ENCODE data around the gene TFDP1. TPM values are rescaled to one million over a fixed set of nuclear protein-coding genes. Genes with fewer than 3 reads are reported as not detected.
A peak's percentile ranks its signal among the peaks of the same experiment; 100 is the strongest.

TFDP1 gene
- total RNA-seq, 2 experiments from 2014 or later, result 159 to 175 TPM

DNA sequence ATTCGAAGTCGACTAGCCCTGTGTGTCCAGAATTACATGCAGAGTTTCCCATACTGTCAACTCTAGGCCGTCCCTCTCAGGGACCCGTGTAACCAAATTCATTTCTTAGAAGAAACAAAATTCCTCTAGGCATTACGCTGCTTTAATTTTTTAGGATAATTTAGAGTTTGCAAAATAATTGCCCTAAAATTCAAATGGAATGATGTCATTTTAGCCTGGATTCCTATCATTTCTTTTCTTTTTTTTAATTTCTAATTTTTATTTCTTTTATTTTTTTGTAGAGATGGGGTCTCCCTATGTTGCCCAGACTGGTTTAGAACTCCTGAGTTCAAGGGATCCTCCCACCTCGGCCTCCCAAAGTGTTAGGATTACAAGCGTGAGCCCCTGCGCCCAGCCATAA, 74.8 kb downstream of the TFDP1 start:
- Mint-ChIP-seq H3K27ac (no peak overlapping the region), H3K4me1 (no peaks in the 10 kb centered on the region), H3K9me3 (ENCODE audit: low read depth) (peaks cover 14% of the 10 kb centered on the region), H3K36me3 (ENCODE audit: low read depth) (no peaks in the 10 kb centered on the region), H3K4me3 (no peak overlapping the region), H3K27me3 (no peaks in the 10 kb centered on the region)
- ATAC-seq (no peak), DNase-seq (no peak)
- intact Hi-C loops (cut with DNase I, micrococcal nuclease), result no loop called here
- POLR2A ChIA-PET, result no interaction called here
- CTCF ChIA-PET, result no interaction called here

GRCh38 chr13:113660066-113660465, 75.5 kb downstream of the TFDP1 start:
- POLR2A ChIA-PET, result no interaction called here
- intact Hi-C loops (cut with DNase I, micrococcal nuclease), result no loop called here
- H3K4me3 Mint-ChIP-seq, result no peak overlapping the region
- H3K36me3 Mint-ChIP-seq (ENCODE audit: low read depth), result no peaks in the 10 kb centered on the region
- H3K4me1 Mint-ChIP-seq, result no peaks in the 10 kb centered on the region
- H3K27me3 Mint-ChIP-seq, result no peaks in the 10 kb centered on the region
- CTCF ChIA-PET, result no interaction called here
- no peak for DNase-seq
- peaks cover 14% of the 10 kb centered on the region for H3K9me3 Mint-ChIP-seq (ENCODE audit: low read depth)
- ATAC-seq, result no peak
- H3K27ac Mint-ChIP-seq, result no peak overlapping the region

DNA sequence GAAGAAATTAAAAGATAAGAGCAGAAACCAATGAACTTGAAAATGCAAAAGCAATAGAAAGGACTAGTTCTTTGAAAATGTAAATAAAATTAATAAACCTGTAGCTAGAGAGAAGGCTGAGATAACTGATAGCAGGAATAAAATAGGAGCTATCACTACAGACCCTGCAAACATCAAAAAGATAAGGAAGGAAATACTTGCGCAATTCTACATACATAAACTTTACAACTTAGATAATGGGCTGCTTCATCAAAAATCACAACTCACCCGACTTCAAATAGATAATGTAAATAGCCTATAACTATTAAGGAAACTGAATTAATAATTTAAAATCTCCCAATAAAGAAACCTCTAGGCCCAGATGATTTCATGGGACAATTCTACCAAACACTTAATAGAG, 77.0 kb downstream of the TFDP1 start:
- POLR2A ChIA-PET, result no interaction called here
- ATAC-seq (no peak), DNase-seq (no peak)
- CTCF ChIA-PET, result interaction anchor here (0.7 kb wide), 1 partner anchor 63 kb away, joined by 4 read pairs; no protein-coding TSS in a partner anchor
- intact Hi-C loops (cut with DNase I, micrococcal nuclease), result no loop called here
- Mint-ChIP-seq H3K36me3 (ENCODE audit: low read depth) (no peaks in the 10 kb centered on the region), H3K4me1 (no peaks in the 10 kb centered on the region), H3K9me3 (ENCODE audit: low read depth) (peaks cover 14% of the 10 kb centered on the region), H3K27me3 (no peaks in the 10 kb centered on the region), H3K27ac (no peak overlapping the region), H3K4me3 (no peak overlapping the region)

DNA sequence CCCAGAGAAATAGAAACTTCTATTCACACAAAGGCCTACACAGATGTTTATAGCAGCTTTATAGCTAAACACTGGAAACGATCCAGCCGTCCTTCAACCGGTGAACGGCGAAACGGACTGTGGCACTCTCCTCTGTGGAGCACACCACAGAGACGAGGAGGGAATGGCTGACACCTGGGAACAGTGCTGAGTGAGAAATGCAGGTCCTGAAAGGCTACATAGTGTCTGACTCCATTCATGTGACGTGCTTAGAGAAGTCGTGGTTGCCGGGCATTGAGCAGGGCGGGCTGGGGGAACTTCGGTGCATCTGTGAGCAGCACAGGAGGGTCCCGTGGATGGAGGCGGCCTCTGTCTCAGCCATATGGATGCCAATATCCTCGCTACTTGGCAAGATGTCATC, 79.4 kb downstream of the TFDP1 start:
- no peaks in the 10 kb centered on the region for H3K4me1 Mint-ChIP-seq
- H3K27me3 Mint-ChIP-seq, result no peaks in the 10 kb centered on the region
- ChIA-PET POLR2A (no interaction called here), CTCF (no interaction called here)
- peaks cover 14% of the 10 kb centered on the region for H3K9me3 Mint-ChIP-seq (ENCODE audit: low read depth)
- H3K4me3 Mint-ChIP-seq, result no peak overlapping the region
- H3K27ac Mint-ChIP-seq, result no peak overlapping the region
- intact Hi-C loops (cut with DNase I, micrococcal nuclease), result no loop called here
- DNase-seq, result peak; percentile 1
- ATAC-seq, result no peak
- no peaks in the 10 kb centered on the region for H3K36me3 Mint-ChIP-seq (ENCODE audit: low read depth)

GRCh38 chr13:113664751-113665596, 80.4 kb downstream of the TFDP1 start:
- peak; percentile 2 for DNase-seq
- POLR2A ChIA-PET, result no interaction called here

GRCh38 chr13:113665597-113666328, 81.2 kb downstream of the TFDP1 start:
- DNase-seq (peak; percentile 2), ATAC-seq (no peak)
- CTCF ChIA-PET, result interaction anchor here (0.6 kb wide), 1 partner anchor 358 kb away, joined by 3 read pairs; no protein-coding TSS in a partner anchor

More at GRCh38 chr13:113664751-113665596, 80.4 kb downstream of the TFDP1 start:
- Mint-ChIP-seq H3K4me3 (no peak overlapping the region), H3K27me3 (no peaks in the 10 kb centered on the region), H3K27ac (no peak overlapping the region), H3K9me3 (ENCODE audit: low read depth) (peaks cover 14% of the 10 kb centered on the region), H3K4me1 (no peaks in the 10 kb centered on the region), H3K36me3 (ENCODE audit: low read depth) (no peaks in the 10 kb centered on the region)
- intact Hi-C loops (cut with DNase I, micrococcal nuclease), result no loop called here
- CTCF ChIA-PET, result no interaction called here
- ATAC-seq, result no peak

GRCh38 chr13:113666329-113666670, 81.7 kb downstream of the TFDP1 start:
- no peaks in the 10 kb centered on the region for H3K4me1 Mint-ChIP-seq
- H3K27me3 Mint-ChIP-seq, result no peaks in the 10 kb centered on the region
- ATAC-seq, result no peak
- intact Hi-C loops (cut with DNase I, micrococcal nuclease), result no loop called here
- no peaks in the 10 kb centered on the region for H3K36me3 Mint-ChIP-seq (ENCODE audit: low read depth)
- H3K9me3 Mint-ChIP-seq (ENCODE audit: low read depth), result peaks cover 8% of the 10 kb centered on the region
- no peak overlapping the region for H3K4me3 Mint-ChIP-seq
- DNase-seq, result peak; percentile 1
- ChIA-PET CTCF (interaction anchor here (0.6 kb wide), 1 partner anchor 357 kb away, joined by 3 read pairs; no protein-coding TSS in a partner anchor), POLR2A (no interaction called here)
- no peak overlapping the region for H3K27ac Mint-ChIP-seq

More at GRCh38 chr13:113665597-113666328, 81.2 kb downstream of the TFDP1 start:
- Mint-ChIP-seq H3K27ac (no peak overlapping the region), H3K36me3 (ENCODE audit: low read depth) (no peaks in the 10 kb centered on the region), H3K27me3 (no peaks in the 10 kb centered on the region), H3K4me3 (no peak overlapping the region), H3K9me3 (ENCODE audit: low read depth) (peaks cover 12% of the 10 kb centered on the region), H3K4me1 (no peaks in the 10 kb centered on the region)
- intact Hi-C loops (cut with DNase I, micrococcal nuclease), result no loop called here
- POLR2A ChIA-PET, result no interaction called here

GRCh38 chr13:113666951-113667701, 82.6 kb downstream of the TFDP1 start, which contains the start of gene GRK1:
TSS of gene GRK1 (plus strand) at chr13:113667219. CDS start at chr13:113667387, 168 bp downstream.
- Mint-ChIP-seq H3K36me3 (ENCODE audit: low read depth) (no peaks in the 10 kb centered on the region), H3K27ac (no peak within 1 kb of the TSS), H3K4me3 (no peak within 1 kb of the TSS), H3K4me1 (peaks cover under 1% of the 10 kb centered on the region), H3K9me3 (ENCODE audit: low read depth) (peaks cover 2% of the 10 kb centered on the region), H3K27me3 (no peaks in the 10 kb centered on the region)
- ChIA-PET POLR2A (interaction anchor here (0.6 kb wide), 1 partner anchor 314 kb away, joined by 4 read pairs; no protein-coding TSS in a partner anchor), CTCF (no interaction called here)
- intact Hi-C loops (cut with DNase I, micrococcal nuclease), result no loop called here
- DNase-seq, result peak; percentile 3
- ATAC-seq, result no peak

GRCh38 chr13:113667771-113668490, 83.4 kb downstream of the TFDP1 start:
- Mint-ChIP-seq H3K9me3 (ENCODE audit: low read depth) (peaks cover 3% of the 10 kb centered on the region), H3K27ac (no peak overlapping the region), H3K27me3 (no peaks in the 10 kb centered on the region), H3K36me3 (ENCODE audit: low read depth) (no peaks in the 10 kb centered on the region), H3K4me1 (peaks cover 3% of the 10 kb centered on the region), H3K4me3 (no peak overlapping the region)
- DNase-seq, result peak; percentile 2
- POLR2A ChIA-PET, result interaction anchor here (0.6 kb wide), 1 partner anchor 315 kb away, joined by 4 read pairs; no protein-coding TSS in a partner anchor
- CTCF ChIA-PET, result no interaction called here
- intact Hi-C loops (cut with DNase I, micrococcal nuclease), result no loop called here
- no peak for ATAC-seq

DNA sequence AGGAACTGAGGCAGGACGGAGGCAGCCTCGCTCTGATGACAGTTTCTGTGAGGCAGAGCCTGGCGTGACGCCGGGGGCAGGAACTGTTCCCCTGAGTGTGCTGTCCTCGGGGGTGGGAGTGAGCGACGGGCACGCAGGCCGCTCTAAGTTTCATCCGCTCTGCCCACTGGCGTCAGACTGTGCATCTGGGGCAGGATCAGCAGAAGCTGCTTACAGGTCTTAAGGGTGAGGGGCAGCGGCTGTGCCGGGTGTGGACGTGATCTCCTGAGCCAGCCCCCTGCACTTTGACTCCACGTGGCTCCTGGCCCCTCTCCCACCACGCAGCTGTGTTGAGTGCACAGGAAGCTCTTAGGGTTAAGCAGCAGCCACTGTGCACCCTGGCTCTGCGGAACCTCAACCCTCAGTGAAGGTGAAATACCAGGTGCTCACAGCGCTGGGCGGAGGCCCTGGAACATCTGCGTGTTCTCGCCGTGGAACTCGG, 84.0 kb downstream of the TFDP1 start:
- peaks cover 3% of the 10 kb centered on the region for H3K4me1 Mint-ChIP-seq
- H3K36me3 Mint-ChIP-seq (ENCODE audit: low read depth), result no peaks in the 10 kb centered on the region
- intact Hi-C loops (cut with DNase I, micrococcal nuclease), result no loop called here
- ChIA-PET CTCF (no interaction called here), POLR2A (no interaction called here)
- H3K27ac Mint-ChIP-seq, result no peak overlapping the region
- H3K9me3 Mint-ChIP-seq (ENCODE audit: low read depth), result peaks cover 3% of the 10 kb centered on the region
- DNase-seq, result peak; percentile 4
- no peak for ATAC-seq
- H3K4me3 Mint-ChIP-seq, result no peak overlapping the region
- no peaks in the 10 kb centered on the region for H3K27me3 Mint-ChIP-seq

- ChIA-PET POLR2A (no interaction called here), CTCF (no interaction called here)
- H3K36me3 Mint-ChIP-seq (ENCODE audit: low read depth), result no peaks in the 10 kb centered on the region
- H3K4me3 Mint-ChIP-seq, result no peak overlapping the region
- no peak for ATAC-seq
- no peak overlapping the region for H3K27ac Mint-ChIP-seq
- H3K9me3 Mint-ChIP-seq (ENCODE audit: low read depth), result peaks cover 3% of the 10 kb centered on the region
- peaks cover 3% of the 10 kb centered on the region for H3K4me1 Mint-ChIP-seq
- peak; percentile 3 for DNase-seq
- intact Hi-C loops (cut with DNase I, micrococcal nuclease), result no loop called here
- H3K27me3 Mint-ChIP-seq, result no peaks in the 10 kb centered on the region
Observed at GRCh38 chr13:113669231-113669754, 84.7 kb downstream of the TFDP1 start.
